ENCODE data around the gene CAND2. TPM values are rescaled to one million over a fixed set of nuclear protein-coding genes. Genes with fewer than 3 reads are reported as not detected.

The CAND2 gene
- total RNA-seq, 1 experiment from 2014 or later, result not detected

- intact Hi-C loops (cut with micrococcal nuclease; ENCODE audit: unreplicated experiment), result loop anchor here (2.0 kb wide), 1 partner anchor 47 kb away; no protein-coding TSS in a partner anchor
- no peak overlapping the region for H3K27ac Mint-ChIP-seq (ENCODE audit: unreplicated experiment)
- no peak for TF ChIP-seq CTCF (IDR thresholded peaks at IDR 0.05; ENCODE audit: unreplicated experiment)
- H3K27me3 Mint-ChIP-seq (ENCODE audit: unreplicated experiment), result peaks cover 35% of the 10 kb centered on the region
- no peak overlapping the region for H3K4me3 Mint-ChIP-seq (ENCODE audit: low read depth, unreplicated experiment)
- no TSS peak for BruUV-seq (replicated peaks)
- no peaks in the 10 kb centered on the region for H3K4me1 Mint-ChIP-seq (ENCODE audit: low read depth, unreplicated experiment)
- H3K36me3 Mint-ChIP-seq (ENCODE audit: insufficient read depth, unreplicated experiment), result no peaks in the 10 kb centered on the region
- CTCF ChIA-PET, result no interaction called here
- no peaks in the 10 kb centered on the region for H3K9me3 Mint-ChIP-seq (ENCODE audit: low read depth, unreplicated experiment)
- no peak for DNase-seq
Observed at GRCh38 chr3:12799525-12800440, 3.3 kb downstream of the CAND2 start.

GRCh38 chr3:12803371-12803770 lies 6.9 kb downstream of the CAND2 start:
- Mint-ChIP-seq H3K27ac (ENCODE audit: unreplicated experiment) (no peak overlapping the region), H3K27me3 (ENCODE audit: unreplicated experiment) (peaks cover 8% of the 10 kb centered on the region), H3K9me3 (ENCODE audit: low read depth, unreplicated experiment) (no peaks in the 10 kb centered on the region), H3K4me1 (ENCODE audit: low read depth, unreplicated experiment) (no peaks in the 10 kb centered on the region), H3K36me3 (ENCODE audit: insufficient read depth, unreplicated experiment) (no peaks in the 10 kb centered on the region), H3K4me3 (ENCODE audit: low read depth, unreplicated experiment) (no peak overlapping the region)
- intact Hi-C loops (cut with micrococcal nuclease; ENCODE audit: unreplicated experiment), result no loop called here
- CTCF ChIA-PET, result interaction anchor here (0.7 kb wide), 1 partner anchor 1761 kb away, joined by 5 read pairs; no protein-coding TSS in a partner anchor
- no TSS peak for BruUV-seq (replicated peaks)
- TF ChIP-seq CTCF (IDR thresholded peaks at IDR 0.05; ENCODE audit: unreplicated experiment), result no peak
- no peak for DNase-seq

DNA sequence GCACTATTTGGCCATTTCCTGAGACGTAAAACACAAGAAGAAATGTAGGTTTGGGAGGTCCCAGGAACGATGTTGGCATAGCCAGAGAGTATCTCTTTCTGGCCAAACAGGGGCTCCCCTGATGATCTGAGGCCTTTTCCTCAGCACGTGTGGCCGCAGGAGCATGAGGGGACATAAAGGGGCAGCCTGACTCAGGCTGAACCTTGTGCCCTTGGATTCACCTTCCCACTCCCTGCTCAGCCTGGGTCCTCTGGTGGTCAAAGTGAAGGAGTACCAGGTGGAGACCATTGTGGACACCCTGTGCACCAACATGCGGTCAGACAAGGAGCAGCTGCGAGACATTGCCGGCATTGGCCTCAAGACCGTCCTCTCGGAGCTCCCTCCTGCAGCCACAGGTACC lies 10.6 kb downstream of the CAND2 start:
- no peaks in the 10 kb centered on the region for H3K9me3 Mint-ChIP-seq (ENCODE audit: low read depth, unreplicated experiment)

More for the DNA sequence above, 10.6 kb downstream of the CAND2 start:
- intact Hi-C loops (cut with micrococcal nuclease; ENCODE audit: unreplicated experiment), result no loop called here
- peaks cover 16% of the 10 kb centered on the region for H3K27me3 Mint-ChIP-seq (ENCODE audit: unreplicated experiment)
- TF ChIP-seq CTCF (IDR thresholded peaks at IDR 0.05; ENCODE audit: unreplicated experiment), result no peak
- no TSS peak for BruUV-seq (replicated peaks)
- CTCF ChIA-PET, result interaction anchor here (1.0 kb wide), 1 partner anchor 20 kb away, joined by 3 read pairs; no protein-coding TSS in a partner anchor
- DNase-seq, result no peak
- H3K4me1 Mint-ChIP-seq (ENCODE audit: low read depth, unreplicated experiment), result peaks cover 8% of the 10 kb centered on the region
- peaks cover 8% of the 10 kb centered on the region for H3K36me3 Mint-ChIP-seq (ENCODE audit: insufficient read depth, unreplicated experiment)
- H3K4me3 Mint-ChIP-seq (ENCODE audit: low read depth, unreplicated experiment), result no peak overlapping the region
- no peak overlapping the region for H3K27ac Mint-ChIP-seq (ENCODE audit: unreplicated experiment)
